NCI-H146 treated with DMSO at 0.1 percent for 48 hours (cell line): ENCODE data around the gene CNTD1.
"Not testable (repeated sequence)": the region's sequence is repeated elsewhere in the genome, so short reads cannot be mapped to it uniquely, and the experiment has no call there.

Experiments
- DNase-seq: peaks from one replicate; lab custom pipeline; 2025; ENCODE audit not compliant: unreplicated experiment; lab: John Stamatoyannopoulos, UW

CNTD1 gene

GRCh38 chr17:42844761-42845555, 46.3 kb downstream of the CNTD1 start:
- DNase-seq, result no peak

- DNase-seq, result no peak
These were observed 46.9 kb downstream of the CNTD1 start for GRCh38 chr17:42845556-42845917.

- no peak for DNase-seq
These were observed 47.4 kb downstream of the CNTD1 start for GRCh38 chr17:42845918-42846593.

GRCh38 chr17:42846594-42847280, 48.1 kb downstream of the CNTD1 start:
- no peak for DNase-seq

- no peak for DNase-seq
These were observed 49.4 kb downstream of the CNTD1 start for GRCh38 chr17:42848093-42848492.

- DNase-seq, result no peak
These were observed 50.4 kb downstream of the CNTD1 start for GRCh38 chr17:42849031-42849430.

GRCh38 chr17:42849451-42850181, 51.0 kb downstream of the CNTD1 start:
- no peak for DNase-seq

- no peak for DNase-seq
These were observed 52.3 kb downstream of the CNTD1 start, which contains the start of gene AOC3 for GRCh38 chr17:42850954-42851353. TSS of gene AOC3 (plus strand) at chr17:42851199. CDS start at chr17:42851344, 145 bp downstream.

GRCh38 chr17:42851371-42852240, 52.9 kb downstream of the CNTD1 start:
- DNase-seq, result not testable (repeated sequence)

GRCh38 chr17:42852351-42852750, 53.7 kb downstream of the CNTD1 start:
- DNase-seq, result no peak

- DNase-seq, result no peak
These were observed 54.3 kb downstream of the CNTD1 start for GRCh38 chr17:42853004-42853403.

- no peak for DNase-seq
These were observed 54.9 kb downstream of the CNTD1 start for GRCh38 chr17:42853597-42853967.

- DNase-seq, result no peak
These were observed 55.5 kb downstream of the CNTD1 start for GRCh38 chr17:42853968-42854790.

- DNase-seq, result no peak
These were observed 56.5 kb downstream of the CNTD1 start for GRCh38 chr17:42855048-42855596.

- not testable (repeated sequence) for DNase-seq
These were observed 57.4 kb downstream of the CNTD1 start for GRCh38 chr17:42856093-42856492.

GRCh38 chr17:42856516-42856915, 57.9 kb downstream of the CNTD1 start:
- DNase-seq, result not testable (repeated sequence)

- DNase-seq, result no peak
These were observed 58.7 kb downstream of the CNTD1 start for GRCh38 chr17:42857389-42857788.
